Endothelial cell of umbilical vein (primary cell): ENCODE data around the gene RNF126.

Experiments used
- EZH2 ChIP-seq: IDR thresholded peaks from 2 replicates; pipeline ENCODE4 v1.6.1; 2012; ENCODE audit warnings: borderline replicate concordance, low read depth, mild to moderate bottlenecking, moderate library complexity, low read length, inconsistent platforms; ENCODE audit not compliant: severe bottlenecking
- JUN ChIP-seq: IDR thresholded peaks from 2 replicates; pipeline ENCODE4 v1.6.1; 2011; ENCODE audit warnings: borderline replicate concordance, low read depth; ENCODE audit not compliant: insufficient read length, insufficient read depth
- POLR2A ChIP-seq: IDR thresholded peaks from 2 replicates; pipeline ENCODE4 v1.6.1; 2012; ENCODE audit warnings: low read depth, mild to moderate bottlenecking, control low read depth, low read length
- POLR2AphosphoS5 ChIP-seq: IDR thresholded peaks from 2 replicates; pipeline ENCODE4 v1.6.1; 2012; ENCODE audit warnings: low read depth, mild to moderate bottlenecking, control low read depth, low read length, moderate library complexity; ENCODE audit not compliant: insufficient read depth
- TF ChIP-seq, protein P1 (sequence below), 2 donors: IDR thresholded peaks; 1 replicate in 1 of 2; 2 replicates in 1 of 2; pipeline ENCODE4 v1.5.1; 2011; ENCODE audit warnings: low read length in 2 of 2, mild to moderate bottlenecking in 2 of 2, moderate library complexity in 2 of 2, control low read depth in 1 of 2, inconsistent platforms in 1 of 2, low read depth in 1 of 2; ENCODE audit not compliant: insufficient read depth in 1 of 2; ENCODE audit errors: extremely low read depth in 1 of 2

- TF ChIP-seq, protein P1, sequence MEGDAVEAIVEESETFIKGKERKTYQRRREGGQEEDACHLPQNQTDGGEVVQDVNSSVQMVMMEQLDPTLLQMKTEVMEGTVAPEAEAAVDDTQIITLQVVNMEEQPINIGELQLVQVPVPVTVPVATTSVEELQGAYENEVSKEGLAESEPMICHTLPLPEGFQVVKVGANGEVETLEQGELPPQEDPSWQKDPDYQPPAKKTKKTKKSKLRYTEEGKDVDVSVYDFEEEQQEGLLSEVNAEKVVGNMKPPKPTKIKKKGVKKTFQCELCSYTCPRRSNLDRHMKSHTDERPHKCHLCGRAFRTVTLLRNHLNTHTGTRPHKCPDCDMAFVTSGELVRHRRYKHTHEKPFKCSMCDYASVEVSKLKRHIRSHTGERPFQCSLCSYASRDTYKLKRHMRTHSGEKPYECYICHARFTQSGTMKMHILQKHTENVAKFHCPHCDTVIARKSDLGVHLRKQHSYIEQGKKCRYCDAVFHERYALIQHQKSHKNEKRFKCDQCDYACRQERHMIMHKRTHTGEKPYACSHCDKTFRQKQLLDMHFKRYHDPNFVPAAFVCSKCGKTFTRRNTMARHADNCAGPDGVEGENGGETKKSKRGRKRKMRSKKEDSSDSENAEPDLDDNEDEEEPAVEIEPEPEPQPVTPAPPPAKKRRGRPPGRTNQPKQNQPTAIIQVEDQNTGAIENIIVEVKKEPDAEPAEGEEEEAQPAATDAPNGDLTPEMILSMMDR (IDR thresholded peaks at IDR 0.05; ENCODE audit: extremely low read depth in 1 of 2, insufficient read depth in 1 of 2, low read depth in 1 of 2, low read length in 2 of 2): no peak
- TF ChIP-seq POLR2AphosphoS5 (no peak), EZH2 (no peak), POLR2A (no peak), JUN (no peak)
Observed at GRCh38 chr19:644789-645188, 18.2 kb downstream of the RNF126 start.
